HG03432 (cell line): Measurements from ENCODE around the gene PCDHGA8.
"Not testable (repeated sequence)": the region's sequence is repeated elsewhere in the genome, so short reads cannot be mapped to it uniquely, and the experiment has no call there.

Experiments used
- ATAC-seq: cut with Tn5 transposase; IDR thresholded peaks from one replicate; pipeline ENCODE4 v1.9.1; 2021; ENCODE audit warnings: mild to moderate bottlenecking, moderate library complexity; ENCODE audit not compliant: unreplicated experiment

Gene PCDHGA8

GRCh38 chr5:141399555-141400258 lies 7.3 kb downstream of the PCDHGA8 start:
- ATAC-seq: no peak

DNA sequence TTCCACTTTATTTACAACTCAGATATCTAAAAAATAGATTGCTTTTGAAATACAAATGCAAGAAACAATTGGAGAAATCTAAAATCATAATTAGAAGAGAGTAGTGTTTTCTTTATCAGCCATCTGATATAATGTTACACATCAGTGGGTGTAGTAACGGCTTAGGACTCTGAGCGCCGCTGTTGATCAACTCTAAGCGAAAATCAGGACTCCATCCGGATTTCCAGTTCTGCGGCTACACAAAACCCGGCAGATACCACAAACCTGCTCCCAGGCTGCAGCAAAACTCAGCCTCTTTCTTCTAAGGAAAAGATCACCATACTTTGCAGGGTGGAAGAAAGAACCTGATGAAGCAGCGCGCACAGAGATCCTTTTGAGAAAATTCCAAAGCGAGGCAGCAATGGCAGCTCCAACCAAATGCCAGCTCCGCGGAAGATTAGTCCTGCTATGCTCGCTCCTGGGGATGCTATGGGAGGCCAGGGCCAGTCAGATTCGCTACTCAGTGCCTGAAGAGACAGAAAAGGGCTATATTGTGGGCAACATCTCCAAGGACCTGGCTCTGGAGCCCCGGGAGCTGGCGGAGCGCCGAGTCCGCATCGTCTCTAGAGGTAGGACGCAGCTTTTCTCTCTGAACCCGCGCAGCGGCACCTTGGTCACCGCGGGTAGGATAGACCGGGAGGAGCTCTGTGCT lies 10.3 kb downstream of the PCDHGA8 start, which contains the start of gene PCDHGA9:
Gene PCDHGA9 (plus strand): TSS at position 226 of the 691 bp plus-strand sequence. CDS start 175 bp downstream, at position 401.
- peak; percentile 43 for ATAC-seq

- no peak for ATAC-seq
These were observed 11.0 kb downstream of the PCDHGA8 start for GRCh38 chr5:141403387-141403786.

GRCh38 chr5:141407790-141408505 lies 15.5 kb downstream of the PCDHGA8 start, which contains the start of gene PCDHGB6:
TSS of gene PCDHGB6 (plus strand) at chr5:141408021. CDS start at chr5:141408203, 182 bp downstream.
- ATAC-seq: peak; percentile 81

DNA sequence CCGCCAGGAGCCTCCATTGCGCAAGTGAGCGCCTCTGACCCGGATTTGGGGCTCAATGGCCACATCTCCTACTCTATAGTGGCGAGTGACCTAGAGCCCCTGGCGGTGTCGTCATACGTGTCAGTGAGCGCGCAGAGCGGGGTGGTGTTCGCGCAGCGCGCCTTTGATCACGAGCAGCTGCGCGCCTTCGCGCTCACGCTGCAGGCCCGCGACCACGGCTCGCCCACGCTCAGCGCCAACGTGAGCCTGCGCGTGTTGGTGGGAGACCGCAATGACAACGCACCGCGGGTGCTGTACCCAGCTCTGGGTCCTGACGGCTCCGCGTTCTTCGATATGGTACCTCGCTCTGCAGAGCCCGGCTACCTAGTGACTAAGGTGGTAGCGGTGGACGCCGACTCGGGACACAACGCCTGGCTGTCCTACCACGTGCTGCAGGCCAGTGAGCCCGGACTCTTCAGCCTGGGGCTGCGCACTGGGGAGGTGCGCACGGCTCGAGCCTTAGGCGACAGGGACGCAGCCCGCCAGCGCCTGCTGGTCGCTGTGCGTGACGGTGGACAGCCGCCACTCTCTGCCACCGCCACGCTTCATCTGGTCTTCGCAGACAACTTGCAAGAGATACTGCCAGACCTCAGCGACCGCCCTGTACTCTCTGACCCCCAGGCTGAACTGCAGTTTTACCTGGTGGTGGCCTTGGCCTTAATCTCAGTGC lies 17.3 kb downstream of the PCDHGA8 start:
- ATAC-seq: no peak

DNA sequence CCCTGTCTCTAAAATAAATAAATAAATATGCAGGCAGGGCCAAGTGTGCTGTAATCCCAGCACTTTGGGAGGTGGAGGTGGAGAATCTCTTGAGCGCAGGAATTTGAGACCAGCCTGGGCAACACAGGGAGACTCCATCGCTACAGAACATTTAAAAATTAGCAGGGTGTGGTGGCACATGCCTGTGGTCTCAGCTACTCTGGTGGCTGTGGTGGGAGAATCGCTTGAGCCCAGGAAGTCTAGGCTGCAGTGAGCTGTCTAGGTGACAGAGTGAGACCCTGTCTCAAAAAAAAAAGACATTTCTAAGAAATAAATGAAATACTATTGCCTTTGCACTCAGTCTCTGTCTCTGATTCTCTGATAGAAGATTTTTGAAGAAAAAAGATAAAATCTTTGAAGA lies 19.1 kb downstream of the PCDHGA8 start:
- ATAC-seq: no peak

- ATAC-seq: peak; percentile 72
These were observed 20.6 kb downstream of the PCDHGA8 start, which contains the start of gene PCDHGA10 for GRCh38 chr5:141412854-141413539. TSS of gene PCDHGA10 (plus strand) at chr5:141412987. CDS start at chr5:141413176, 189 bp downstream.

GRCh38 chr5:141413540-141414069 lies 21.2 kb downstream of the PCDHGA8 start:
- ATAC-seq: no peak

DNA sequence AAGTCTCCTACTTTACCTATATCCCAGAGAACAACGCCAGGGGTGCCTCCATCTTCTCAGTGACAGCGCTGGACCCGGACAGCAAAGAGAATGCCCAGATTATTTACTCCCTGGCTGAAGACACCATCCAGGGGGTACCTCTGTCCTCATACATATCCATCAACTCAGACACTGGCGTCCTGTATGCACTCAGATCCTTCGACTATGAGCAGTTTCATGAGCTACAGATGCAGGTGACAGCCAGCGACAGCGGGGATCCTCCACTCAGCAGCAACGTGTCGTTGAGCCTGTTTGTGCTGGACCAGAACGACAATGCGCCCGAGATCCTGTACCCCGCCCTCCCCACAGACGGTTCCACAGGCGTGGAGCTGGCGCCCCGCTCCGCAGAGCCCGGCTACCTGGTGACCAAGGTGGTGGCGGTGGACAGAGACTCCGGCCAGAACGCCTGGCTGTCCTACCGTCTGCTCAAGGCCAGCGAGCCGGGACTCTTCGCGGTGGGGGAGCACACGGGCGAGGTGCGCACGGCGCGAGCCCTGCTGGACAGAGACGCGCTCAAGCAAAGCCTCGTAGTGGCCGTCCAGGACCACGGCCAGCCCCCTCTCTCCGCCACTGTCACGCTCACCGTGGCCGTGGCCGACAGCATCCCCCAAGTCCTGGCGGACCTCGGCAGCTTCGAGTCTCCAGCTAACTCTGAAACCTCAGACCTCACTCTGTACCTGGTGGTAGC lies 22.3 kb downstream of the PCDHGA8 start:
- not testable (repeated sequence) for ATAC-seq

- ATAC-seq: not testable (repeated sequence)
These were observed 22.8 kb downstream of the PCDHGA8 start for GRCh38 chr5:141415275-141415618.

GRCh38 chr5:141417494-141418172 lies 25.2 kb downstream of the PCDHGA8 start, which contains the start of gene PCDHGB7:
TSS of gene PCDHGB7 (plus strand) at chr5:141417677. CDS start at chr5:141417860, 183 bp downstream.
- ATAC-seq: peak; percentile 71

- ATAC-seq: no peak
These were observed 26.8 kb downstream of the PCDHGA8 start for GRCh38 chr5:141419074-141419880.

DNA sequence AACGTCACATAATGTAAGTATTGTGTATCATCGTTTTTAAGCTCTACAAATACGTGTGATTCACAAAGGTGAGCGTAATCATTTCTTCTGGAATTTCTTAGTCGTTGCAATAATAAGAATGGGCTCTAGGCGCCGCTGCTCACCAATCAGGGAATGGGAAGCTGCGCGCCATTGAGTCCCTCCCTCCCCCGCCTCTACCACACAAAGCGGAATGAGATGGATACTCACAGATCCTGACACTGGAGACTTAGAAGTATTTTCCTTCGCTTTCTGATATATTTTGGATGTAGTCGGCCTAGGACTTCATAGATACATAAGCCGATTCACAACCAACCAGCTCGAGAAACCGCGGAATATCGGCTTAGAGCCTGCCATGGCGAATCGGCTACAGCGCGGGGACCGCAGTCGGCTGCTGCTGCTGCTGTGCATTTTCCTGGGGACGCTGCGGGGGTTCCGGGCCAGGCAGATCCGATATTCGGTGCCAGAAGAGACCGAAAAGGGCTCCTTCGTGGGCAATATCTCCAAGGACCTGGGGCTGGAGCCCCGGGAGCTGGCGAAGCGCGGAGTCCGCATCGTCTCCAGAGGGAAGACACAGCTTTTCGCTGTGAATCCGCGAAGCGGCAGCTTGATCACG lies 28.5 kb downstream of the PCDHGA8 start, which contains the start of gene PCDHGA11:
Gene PCDHGA11 (plus strand): TSS at position 197 of the 634 bp plus-strand sequence. CDS start 177 bp downstream, at position 374.
- peak; percentile 60 for ATAC-seq

GRCh38 chr5:141421489-141421855 lies 29.0 kb downstream of the PCDHGA8 start:
- ATAC-seq: no peak

DNA sequence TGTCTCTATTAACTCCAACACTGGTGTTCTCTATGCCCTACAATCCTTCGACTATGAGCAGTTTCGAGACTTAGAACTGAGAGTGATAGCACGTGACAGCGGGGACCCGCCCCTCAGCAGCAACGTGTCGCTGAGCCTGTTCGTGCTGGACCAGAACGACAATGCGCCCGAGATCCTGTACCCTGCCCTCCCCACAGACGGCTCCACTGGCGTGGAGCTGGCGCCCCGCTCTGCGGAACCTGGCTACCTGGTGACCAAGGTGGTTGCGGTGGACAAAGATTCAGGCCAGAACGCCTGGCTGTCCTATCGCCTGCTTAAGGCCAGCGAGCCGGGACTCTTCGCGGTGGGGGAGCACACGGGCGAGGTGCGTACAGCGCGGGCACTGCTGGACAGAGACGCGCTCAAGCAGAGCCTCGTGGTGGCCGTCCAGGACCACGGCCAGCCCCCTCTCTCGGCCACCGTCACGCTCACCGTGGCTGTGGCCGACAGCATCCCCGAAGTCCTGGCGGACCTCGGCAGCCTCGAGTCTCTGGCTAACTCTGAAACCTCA lies 30.4 kb downstream of the PCDHGA8 start:
- ATAC-seq: no peak

- no peak for ATAC-seq
These were observed 35.5 kb downstream of the PCDHGA8 start for GRCh38 chr5:141427783-141428426.
